IMR-90 (cell line): Measurements from ENCODE around the gene TENT5C. TPM values are rescaled to one million over a fixed set of nuclear protein-coding genes. Genes with fewer than 3 reads are reported as not detected.

Experiments used
- ATAC-seq: fragments of 200-7000 bp; cut with Tn5 transposase; 2 replicates; pipeline ENCODE4 v1.9.1; 2020; ENCODE audit warnings: low read depth, mild to moderate bottlenecking, moderate library complexity
- BruUV-seq: library from RNA; stranded (reverse); fragments of 400-500 nt; replicated peaks from 2 replicates; lab custom pipeline; 2021; lab: Mats Ljungman, UMichigan
- CTCF ChIA-PET: fragments of 300-600 bp; formaldehyde crosslinking; extraction: SDS; loops from one replicate; lab custom pipeline; 2021; ENCODE audit warnings: antibody characterized with exemption; lab: Yijun Ruan, JAX
- POLR2A ChIA-PET: fragments of 300-600 bp; sonication (Branson Sonifier 250); formaldehyde crosslinking; loops from one replicate; lab custom pipeline; 2022; ENCODE audit warnings: antibody characterized with exemption; ENCODE audit not compliant: unreplicated experiment; lab: Charles Lee
- DNase-seq: peaks from one replicate; pipeline ENCODE4 v3.0.0; 2013
- H2AFZ ChIP-seq: replicated peaks from 2 replicates; pipeline ENCODE3; 2013; ENCODE audit warnings: low read length, mild to moderate bottlenecking; ENCODE audit not compliant: poor library complexity
- H2AK5ac ChIP-seq: 2 replicates; pipeline ENCODE4 v1.6.1; 2013; ENCODE audit warnings: low read depth, low read length, inconsistent platforms
- H2AK9ac ChIP-seq: replicated peaks from 2 replicates; pipeline ENCODE3; 2013; ENCODE audit warnings: mild to moderate bottlenecking, low read depth, low read length, moderate library complexity; ENCODE audit not compliant: poor library complexity
- H2BK120ac ChIP-seq: 2 replicates; pipeline ENCODE4 v1.6.1; 2013; ENCODE audit warnings: low read depth, low read length, inconsistent platforms
- H2BK15ac ChIP-seq: 3 replicates; pipeline ENCODE4 v1.6.1; 2013; ENCODE audit warnings: low read depth, low read length, inconsistent platforms
- H2BK20ac ChIP-seq: 2 replicates; pipeline ENCODE4 v1.6.1; 2013; ENCODE audit warnings: low read depth, mild to moderate bottlenecking, inconsistent platforms, low read length, moderate library complexity
- H2BK5ac ChIP-seq: 2 replicates; pipeline ENCODE4 v1.6.1; 2013; ENCODE audit warnings: mild to moderate bottlenecking, low read depth, low read length, inconsistent platforms; ENCODE audit not compliant: poor library complexity, severe bottlenecking
- H3K14ac ChIP-seq: replicated peaks from 2 replicates; pipeline ENCODE4 v1.6.1; 2013; ENCODE audit warnings: low read depth, low read length, inconsistent platforms
- H3K18ac ChIP-seq: 2 replicates; pipeline ENCODE4 v1.6.1; 2013; ENCODE audit warnings: low read depth, low read length, control low read depth
- H3K23ac ChIP-seq: 2 replicates; pipeline ENCODE4 v1.6.1; 2013; ENCODE audit warnings: low read depth, low read length, inconsistent platforms
- H3K27ac ChIP-seq: 2 replicates; pipeline ENCODE4 v1.5.1; 2013; ENCODE audit warnings: mild to moderate bottlenecking, control low read depth, low read length; ENCODE audit not compliant: insufficient read depth
- H3K27me3 ChIP-seq: 2 replicates; pipeline ENCODE4 v1.6.1; 2013; ENCODE audit warnings: low read length; ENCODE audit not compliant: control insufficient read depth, insufficient read depth
- H3K36me3 ChIP-seq: 2 replicates; pipeline ENCODE4 v1.6.1; 2013; ENCODE audit warnings: low read length, mixed read lengths; ENCODE audit not compliant: control insufficient read depth, insufficient read depth
- H3K4ac ChIP-seq: 2 replicates; pipeline ENCODE4 v1.6.1; 2013; ENCODE audit warnings: low read depth, low read length, inconsistent platforms
- H3K4me1 ChIP-seq: 2 replicates; pipeline ENCODE4 v1.6.1; 2013; ENCODE audit warnings: low read length, mixed read lengths; ENCODE audit not compliant: control insufficient read depth, insufficient read depth
- H3K4me2 ChIP-seq: 2 replicates; pipeline ENCODE4 v1.6.1; 2013; ENCODE audit warnings: low read depth, mild to moderate bottlenecking, control low read depth, low read length, moderate library complexity
- H3K4me3 ChIP-seq: 2 replicates; pipeline ENCODE4 v1.5.1; 2013; ENCODE audit warnings: low read depth, mild to moderate bottlenecking, control low read depth, low read length, moderate library complexity; ENCODE audit not compliant: insufficient read depth
- H3K56ac ChIP-seq: 2 replicates; pipeline ENCODE4 v1.6.1; 2013; ENCODE audit warnings: low read length, inconsistent platforms; ENCODE audit not compliant: insufficient read depth; ENCODE audit errors: extremely low read depth
- H3K79me1 ChIP-seq, 2 experiments: 2 replicates each; pipeline ENCODE4 v1.6.1; 2013; ENCODE audit warnings: low read length in 2 of 2, inconsistent platforms in 1 of 2, low read depth in 1 of 2
- H3K9ac ChIP-seq: 2 replicates; pipeline ENCODE4 v1.6.1; 2013; ENCODE audit warnings: low read depth, low read length, control low read depth
- H3K9me1 ChIP-seq: 2 replicates; pipeline ENCODE4 v1.6.1; 2013; ENCODE audit warnings: low read length, inconsistent platforms; ENCODE audit not compliant: insufficient read depth
- H3K9me3 ChIP-seq: 2 replicates; pipeline ENCODE4 v1.6.1; 2013; ENCODE audit warnings: low read length; ENCODE audit not compliant: control insufficient read depth, insufficient read depth
- H4K20me1 ChIP-seq: 2 replicates; pipeline ENCODE4 v1.6.1; 2013; ENCODE audit warnings: low read length, inconsistent platforms; ENCODE audit not compliant: insufficient read depth
- H4K5ac ChIP-seq: 2 replicates; pipeline ENCODE4 v1.6.1; 2013; ENCODE audit warnings: mild to moderate bottlenecking, low read depth, low read length, control low read depth
- H4K8ac ChIP-seq, 2 experiments: 2 replicates each; pipeline ENCODE4 v1.6.1; 2013; ENCODE audit warnings: low read depth in 2 of 2, low read length in 2 of 2, control low read depth in 1 of 2, inconsistent platforms in 1 of 2
- H4K91ac ChIP-seq: 2 replicates; pipeline ENCODE4 v1.6.1; 2013; ENCODE audit warnings: low read depth, low read length, inconsistent platforms; ENCODE audit not compliant: insufficient read depth
- ELK1 ChIP-seq: fragments of 150-350 bp; IDR thresholded peaks from 2 replicates; pipeline ENCODE4 v1.6.1; 2016; ENCODE audit warnings: low read depth, mild to moderate bottlenecking, low read length, moderate library complexity, borderline replicate concordance
- MAZ ChIP-seq: IDR thresholded peaks from 2 replicates; pipeline ENCODE4 v1.6.1; 2012; ENCODE audit warnings: low read depth, mild to moderate bottlenecking, low read length, improper control_type of control experiment, moderate library complexity, borderline replicate concordance
- POLR2A ChIP-seq: IDR thresholded peaks from 2 replicates; pipeline ENCODE4 v1.6.1; 2012; ENCODE audit warnings: mild to moderate bottlenecking, low read depth, low read length
- WGBS, 2 experiments: methylation state at CpG; one replicate each; pipeline versions ENCODE4 v1.1.5 to v1.1.7; 2013; ENCODE audit warnings: missing lambda C conversion rate in 2 of 2; ENCODE audit not compliant: insufficient read length in 1 of 2; ENCODE audit errors: extremely low coverage in 2 of 2; 5-methylcytosine and 5-hydroxymethylcytosine counted together
- dilution Hi-C: fragments of 300-500 bp; cut with HindIII; formaldehyde crosslinking; loops from one replicate; pipeline ENCODE4 v1.14.3; 2018; ENCODE audit warnings: low sequenced_read_pairs; ENCODE audit not compliant: unreplicated experiment
- in situ Hi-C: fragments of 300-500 bp; cut with MboI; formaldehyde crosslinking; loops from 3 replicates; pipeline ENCODE4 v1.14.3; 2019; ENCODE audit warnings: low sequenced_read_pairs, inconsistent platforms, mixed read lengths
- intact Hi-C: fragments of 100-400 bp; cut with micrococcal nuclease; formaldehyde crosslinking; loops from 2 replicates; pipeline ENCODE4 v1.10.0; 2022
- polyA plus RNA-seq, 3 experiments: library from polyadenylated mRNA; depleted of rRNA; stranded (reverse); fragments of >200 nt; gene quantifications; 2 replicates each; pipeline ENCODE4 v1.2.3, GENCODE V29; 2012; ENCODE audit warnings: low replicate concordance in 1 of 3
- total RNA-seq: library from RNA; depleted of rRNA; stranded (reverse); fragments of >200 nt; gene quantifications from 2 replicates; pipeline ENCODE4 v1.2.3, GENCODE V29; 2012

TENT5C gene
- total and polyA plus RNA-seq, 2 of the 4 experiments (the other 2 are of a cell fraction): 1.5 to 4.1 TPM

GRCh38 chr1:117653732-117654492 lies 48.1 kb downstream of the TENT5C start:
- no peaks in the 10 kb centered on the region for H3K79me1 ChIP-seq
- peak overlapping the region; percentile 20; the same call in 1 of the 2 replicates for H2BK20ac ChIP-seq
- in situ Hi-C loops (no loop called here), intact Hi-C loops (no loop called here), dilution Hi-C loops (no loop called here)
- WGBS, 2 experiments: no CpG with 5 or more reads among the region's 11 CpGs
- H2AK5ac ChIP-seq: no peak overlapping the region
- H3K9ac ChIP-seq: no peak overlapping the region
- TF ChIP-seq MAZ (no peak), POLR2A (no peak), ELK1 (no peak)
- no peak overlapping the region for H2BK15ac ChIP-seq
- no peak overlapping the region for H2BK5ac ChIP-seq
- no peak overlapping the region for H3K27ac ChIP-seq
- no peak overlapping the region for H3K4me2 ChIP-seq
- no peak overlapping the region for H4K5ac ChIP-seq
- peak overlapping the region; percentile 14; the same call in 1 of the 2 replicates for H3K14ac ChIP-seq
- no peak overlapping the region for H3K4ac ChIP-seq
- ChIA-PET POLR2A (no interaction called here), CTCF (interaction anchor here (1.3 kb wide), 1 partner anchor 13 kb away, joined by 3 read pairs; no protein-coding TSS in a partner anchor)
- no peak overlapping the region for H3K4me3 ChIP-seq
- no peak overlapping the region for H3K18ac ChIP-seq
- no peak overlapping the region for H4K8ac ChIP-seq
- no peak overlapping the region for H2AK9ac ChIP-seq
- no peak for DNase-seq
- no peaks in the 10 kb centered on the region for H3K36me3 ChIP-seq
- H2AFZ ChIP-seq: no peak overlapping the region
- H3K23ac ChIP-seq: no peak overlapping the region
- H4K20me1 ChIP-seq: no peaks in the 10 kb centered on the region
- no peak overlapping the region for H2BK120ac ChIP-seq
- no peaks in the 10 kb centered on the region; the same call in 1 of the 2 replicates for H3K9me3 ChIP-seq
- H3K9me1 ChIP-seq: 0 out of 2 replicates have a peak, but pooled peaks cover 4% of the 10 kb centered on the region
- no peaks in the 10 kb centered on the region for H3K27me3 ChIP-seq
- peaks cover 11% of the 10 kb centered on the region for H3K4me1 ChIP-seq
- no peak overlapping the region for H4K91ac ChIP-seq
- no peak for ATAC-seq
- no peak overlapping the region for H3K56ac ChIP-seq
- BruUV-seq: no TSS peak
